Stomach (tissue), 19 donors: ENCODE results near the gene ZNF860. TPM values are rescaled to one million over a fixed set of nuclear protein-coding genes. Genes with fewer than 3 reads are reported as not detected.

Experiments used
- DNase-seq, 2 donors: peaks; one replicate each; pipeline versions ENCODE4 v3.0.0 to v3.0.0-alpha.2; 2013 to 2019
- H3K27ac ChIP-seq, 5 donors: fragments of 200-600 bp in 4 of 5; sonication (generic) in 4 of 5; one replicate each; pipeline ENCODE4 v1.5.1; 2013 to 2019; ENCODE audit warnings: mild to moderate bottlenecking in 1 of 5, moderate library complexity in 1 of 5
- H3K27me3 ChIP-seq, 3 donors: fragments of 200-600 bp; sonication (generic); one replicate each; pipeline ENCODE4 v1.5.1; 2017 to 2019; ENCODE audit warnings: mixed run types in 1 of 3
- H3K36me3 ChIP-seq, 4 donors: fragments of 200-600 bp; sonication (generic); 1 replicate in 3 of 4; 2 replicates in 1 of 4; pipeline ENCODE4 v1.5.1; 2016 to 2019
- H3K4me1 ChIP-seq, 4 donors: fragments of 200-600 bp; sonication (generic); one replicate each; pipeline ENCODE4 v1.5.1; 2016 to 2019
- H3K4me3 ChIP-seq, 4 donors: fragments of 200-600 bp; sonication (generic) in 3 of 4; one replicate each; pipeline ENCODE4 v1.5.1; 2016 to 2019; ENCODE audit warnings: mild to moderate bottlenecking in 1 of 4
- H3K9me3 ChIP-seq, 4 donors: fragments of 200-600 bp; sonication (generic); one replicate each; pipeline ENCODE4 v1.5.1; 2016 to 2019
- CTCF ChIP-seq, 7 experiments: fragments of 450-650 bp in 4 of 7; fragments of 200-600 bp in 3 of 7; sonication (generic) in 3 of 7; IDR thresholded peaks; one replicate each; pipeline ENCODE4 v1.5.1; 2016 to 2019; ENCODE audit warnings: antibody characterized with exemption in 7 of 7, control low read depth in 2 of 7, mild to moderate bottlenecking in 1 of 7
- EP300 ChIP-seq: sonication (generic); formaldehyde crosslinking; IDR thresholded peaks from one replicate; pipeline ENCODE4 v1.6.1; 2017; ENCODE audit warnings: antibody characterized with exemption
- POLR2A ChIP-seq, 4 donors: fragments of 450-650 bp; IDR thresholded peaks; one replicate each; pipeline ENCODE4 v1.6.1; 2016; ENCODE audit warnings: antibody characterized with exemption in 4 of 4, control low read depth in 2 of 4, mild to moderate bottlenecking in 1 of 4, moderate library complexity in 1 of 4
- POLR2AphosphoS5 ChIP-seq, 3 donors: sonication (generic); formaldehyde crosslinking; IDR thresholded peaks; one replicate each; pipeline ENCODE4 v1.6.1; 2016; ENCODE audit warnings: antibody characterized with exemption in 3 of 3
- WGBS, 5 donors: extraction: QIAGEN DNeasy Blood & Tissue Kit in 3 of 5; methylation state at CpG; one replicate each; pipeline versions ENCODE4 v1.1.5 to v1.1.7; 2013 to 2018; 5-methylcytosine and 5-hydroxymethylcytosine counted together
- intact Hi-C: fragments of 100-400 bp; cut with DNase I; formaldehyde crosslinking; loops from one replicate; pipeline ENCODE4 v1.15.1; 2023; ENCODE audit warnings: low total_unique reads
- long read RNA-seq, 10 donors: transcript quantifications; one replicate each; lab custom pipeline, GENCODE V29; 2026
- polyA plus RNA-seq, 3 donors: library from polyadenylated mRNA; stranded (reverse); fragments of 200-250 nt; gene quantifications; one replicate each; pipeline ENCODE4 v1.2.3, GENCODE V29; 2013
- total RNA-seq, 5 donors: library from RNA; depleted of rRNA; stranded (reverse); fragments of >200 nt; gene quantifications; one replicate each; pipeline versions ENCODE4 v1.1.0 to v1.2.3, GENCODE V29; 2014 to 2016
- donor health status: healthy with polysubstance abuse.
- donor health status: Bipolar disorder and iron deficiency.
- donor health status: healthy.

Gene ZNF860
- total RNA-seq (1 to 10 TPM in 2 of 5 donors, not detected in 3; 1.2 to 2.0 TPM), polyA plus RNA-seq (1 to 10 TPM in 1 of 3 donors, under 1 TPM in 1, not detected in 1; 0.50 to 1.5 TPM)
- long read RNA-seq, donor 1, result 0 reads
- long read RNA-seq, donor 2, result 0 reads
- long read RNA-seq, donor 3, result 0 reads
- long read RNA-seq, donor 4, result 0 reads
- long read RNA-seq, donor 5, result 0 reads
- long read RNA-seq, donor 6, result 0 reads
- long read RNA-seq, donor 7, result 0 reads
- long read RNA-seq, donor 8, result 0 reads
- long read RNA-seq, donor 9, result 0 reads
- long read RNA-seq, donor 10, result 0 reads

GRCh38 chr3:31981206-31982181 lies at the start of gene ZNF860, which contains the start of gene OSBPL10:
TSS of gene ZNF860 (plus strand) at chr3:31981750. CDS start at chr3:31989080, 7,330 bp downstream.
TSS of gene OSBPL10 (minus strand) at chr3:31981262. CDS start at chr3:31981179, 83 bp downstream.
- intact Hi-C loops, result no loop called here
- Histone ChIP-seq H3K9me3 (no peaks in the 10 kb centered on the region), H3K4me3 (peak within 1 kb of the TSS; percentile 60 to 78 (median 72)), H3K4me1 (peaks cover 11 to 29% (median 25%) of the 10 kb centered on the region in 4 donors), H3K27ac (peak within 1 kb of the TSS; percentile 88 to 96 (median 93)), H3K27me3 (peaks cover 0 to 23% (median 0%) of the 10 kb centered on the region in 3 donors), H3K36me3 (no peaks in the 10 kb centered on the region)
- TF ChIP-seq CTCF (IDR thresholded peaks at IDR 0.05) (no peak), POLR2AphosphoS5 (IDR thresholded peaks at IDR 0.05) (peak; percentile 39 to 81 (median 74))
- 3 to 5% (median 5%) methylated on average over 46 to 65 of the region's 65 CpGs for WGBS, 5 donors
- DNase-seq, result peak; percentile 89 to 95

DNA sequence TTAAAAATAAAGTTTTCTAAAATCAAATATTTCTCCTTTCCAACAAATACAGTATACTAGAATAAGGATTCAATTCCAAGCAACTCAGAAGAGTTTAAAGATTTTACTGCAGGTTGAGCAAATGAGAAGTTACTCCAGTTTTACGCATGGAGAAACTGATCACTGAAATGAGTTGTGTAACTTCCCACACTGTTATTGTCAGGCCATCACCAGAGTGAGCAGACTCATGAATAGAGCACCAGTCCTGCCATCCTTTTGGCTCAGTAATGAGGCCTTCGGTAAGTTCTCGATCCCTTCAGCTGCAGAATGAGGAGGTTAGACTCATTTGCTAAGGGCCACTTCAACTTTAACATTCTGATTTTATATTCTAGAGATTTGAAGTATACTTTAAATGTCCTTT lies 48.6 kb upstream of the ZNF860 start:
- Histone ChIP-seq H3K27ac (no peak overlapping the region), H3K27me3 (no peaks in the 10 kb centered on the region), H3K36me3 (no peaks in the 10 kb centered on the region), H3K9me3 (no peaks in the 10 kb centered on the region), H3K4me3 (no peak overlapping the region), H3K4me1 (peaks cover 0 to 26% (median 12%) of the 10 kb centered on the region in 4 donors)
- DNase-seq, result no peak
- WGBS, 5 donors, result 95 to 98% (median 97%) methylated on average over 3 of the region's 3 CpGs
- TF ChIP-seq POLR2A (IDR thresholded peaks at IDR 0.05) (no peak), POLR2AphosphoS5 (IDR thresholded peaks at IDR 0.05) (no peak), CTCF (IDR thresholded peaks at IDR 0.05) (no peak), EP300 (no peak)
- intact Hi-C loops, result no loop called here

DNA sequence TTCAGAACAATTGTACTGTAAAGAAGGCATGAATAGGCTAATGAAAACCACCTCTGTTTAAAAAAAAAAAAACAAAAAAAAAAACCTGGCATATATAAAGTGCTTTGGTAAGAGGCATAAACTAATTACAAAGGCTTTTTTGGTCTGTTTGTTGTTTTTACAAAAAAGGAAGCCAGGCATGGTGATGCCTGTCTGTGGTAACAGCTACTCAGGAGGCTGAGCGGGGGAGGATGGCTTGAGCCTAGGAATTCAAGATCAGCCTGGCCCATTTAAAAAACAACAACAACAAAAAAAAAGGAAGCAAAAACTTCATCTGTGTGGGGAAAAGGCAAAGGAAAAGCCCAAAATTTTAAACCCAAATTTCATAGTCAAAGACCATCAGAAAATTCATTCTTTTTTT lies 47.5 kb upstream of the ZNF860 start:
- no peak for TF ChIP-seq CTCF (IDR thresholded peaks at IDR 0.05)
- TF ChIP-seq POLR2AphosphoS5 (IDR thresholded peaks at IDR 0.05), result no peak
- no peak for TF ChIP-seq POLR2A (IDR thresholded peaks at IDR 0.05)
- TF ChIP-seq EP300, result no peak
- Histone ChIP-seq H3K4me3 (no peak overlapping the region), H3K4me1 (peaks cover 0 to 26% (median 12%) of the 10 kb centered on the region in 4 donors), H3K27me3 (no peaks in the 10 kb centered on the region), H3K27ac (no peak overlapping the region), H3K36me3 (no peaks in the 10 kb centered on the region), H3K9me3 (no peaks in the 10 kb centered on the region)
- intact Hi-C loops, result no loop called here
- no peak for DNase-seq
- WGBS, 5 donors, result 79 to 93% (median 81%) methylated on average over 1 of the region's 1 CpG

- H3K9me3 ChIP-seq, result no peaks in the 10 kb centered on the region
- DNase-seq, result peak in 1 of 2 donors; percentile 46
- no peak overlapping the region for H3K4me3 ChIP-seq
- intact Hi-C loops, result no loop called here
- peaks cover 0 to 26% (median 12%) of the 10 kb centered on the region in 4 donors for H3K4me1 ChIP-seq
- WGBS, 5 donors, result 43 to 56% (median 51%) methylated on average over 3 of the region's 3 CpGs
- no peaks in the 10 kb centered on the region for H3K27me3 ChIP-seq
- TF ChIP-seq POLR2A (IDR thresholded peaks at IDR 0.05) (no peak), EP300 (no peak), POLR2AphosphoS5 (IDR thresholded peaks at IDR 0.05) (no peak), CTCF (IDR thresholded peaks at IDR 0.05) (no peak)
- H3K36me3 ChIP-seq, result no peaks in the 10 kb centered on the region
- H3K27ac ChIP-seq, result peak overlapping the region in 1 of 5 donors; percentile 19
Measured at GRCh38 chr3:31934866-31935265, 46.7 kb upstream of the ZNF860 start.
